ENCODE measurements around the gene SRGAP1. TPM values are rescaled to one million over a fixed set of nuclear protein-coding genes. Genes with fewer than 3 reads are reported as not detected.
"Not testable (repeated sequence)": the region's sequence is repeated elsewhere in the genome, so short reads cannot be mapped to it uniquely, and the experiment has no call there.

Gene SRGAP1
- total RNA-seq, 1 donor from 2014 or later = 5.7 TPM

GRCh38 chr12:64006211-64006825 lies 161.8 kb downstream of the SRGAP1 start:
- Histone ChIP-seq H3K27ac (ENCODE audit: low read depth, low read length) (no peak overlapping the region), H3K9me3 (ENCODE audit: control insufficient read depth in 3 of 3, low read length in 3 of 3) (no peaks in the 10 kb centered on the region), H3K9ac (ENCODE audit: low read depth in 1 of 3, low read length in 3 of 3) (no peak overlapping the region), H3K4me1 (ENCODE audit: control insufficient read depth in 3 of 3, insufficient read depth in 3 of 3, low read length in 3 of 3) (no peaks in the 10 kb centered on the region), H3K4me3 (ENCODE audit: low read length in 3 of 3) (no peak overlapping the region), H3K36me3 (ENCODE audit: control insufficient read depth in 3 of 3, insufficient read depth in 3 of 3, low read length in 3 of 3) (no peaks in the 10 kb centered on the region), H3K27me3 (ENCODE audit: control insufficient read depth in 3 of 3, insufficient read depth in 3 of 3, low read length in 3 of 3) (no peaks in the 10 kb centered on the region)

GRCh38 chr12:64007853-64008252 lies 163.4 kb downstream of the SRGAP1 start:
- H3K4me3 ChIP-seq (ENCODE audit: low read length in 3 of 3) = no peak overlapping the region
- no peak overlapping the region for H3K9ac ChIP-seq (ENCODE audit: low read depth in 1 of 3, low read length in 3 of 3)
- no peak overlapping the region for H3K27ac ChIP-seq (ENCODE audit: low read depth, low read length)
- no peaks in the 10 kb centered on the region for H3K4me1 ChIP-seq (ENCODE audit: control insufficient read depth in 3 of 3, insufficient read depth in 3 of 3, low read length in 3 of 3)
- no peaks in the 10 kb centered on the region for H3K9me3 ChIP-seq (ENCODE audit: control insufficient read depth in 3 of 3, low read length in 3 of 3)
- no peaks in the 10 kb centered on the region for H3K27me3 ChIP-seq (ENCODE audit: control insufficient read depth in 3 of 3, insufficient read depth in 3 of 3, low read length in 3 of 3)
- no peaks in the 10 kb centered on the region for H3K36me3 ChIP-seq (ENCODE audit: control insufficient read depth in 3 of 3, insufficient read depth in 3 of 3, low read length in 3 of 3)

- no peak overlapping the region for H3K27ac ChIP-seq (ENCODE audit: low read depth, low read length)
- H3K36me3 ChIP-seq (ENCODE audit: control insufficient read depth in 3 of 3, insufficient read depth in 3 of 3, low read length in 3 of 3) = no peaks in the 10 kb centered on the region
- no peak overlapping the region for H3K9ac ChIP-seq (ENCODE audit: low read depth in 1 of 3, low read length in 3 of 3)
- H3K9me3 ChIP-seq (ENCODE audit: control insufficient read depth in 3 of 3, low read length in 3 of 3) = no peaks in the 10 kb centered on the region
- no peaks in the 10 kb centered on the region for H3K27me3 ChIP-seq (ENCODE audit: control insufficient read depth in 3 of 3, insufficient read depth in 3 of 3, low read length in 3 of 3)
- H3K4me3 ChIP-seq (ENCODE audit: low read length in 3 of 3) = no peak overlapping the region
- H3K4me1 ChIP-seq (ENCODE audit: control insufficient read depth in 3 of 3, insufficient read depth in 3 of 3, low read length in 3 of 3) = no peaks in the 10 kb centered on the region
Observed at GRCh38 chr12:64008596-64008995, 164.1 kb downstream of the SRGAP1 start.

- Histone ChIP-seq H3K9me3 (ENCODE audit: control insufficient read depth in 3 of 3, low read length in 3 of 3) (no peaks in the 10 kb centered on the region), H3K4me3 (ENCODE audit: low read length in 3 of 3) (no peak overlapping the region), H3K9ac (ENCODE audit: low read depth in 1 of 3, low read length in 3 of 3) (no peak overlapping the region), H3K27me3 (ENCODE audit: control insufficient read depth in 3 of 3, insufficient read depth in 3 of 3, low read length in 3 of 3) (no peaks in the 10 kb centered on the region), H3K36me3 (ENCODE audit: control insufficient read depth in 3 of 3, insufficient read depth in 3 of 3, low read length in 3 of 3) (no peaks in the 10 kb centered on the region), H3K27ac (ENCODE audit: low read depth, low read length) (no peak overlapping the region), H3K4me1 (ENCODE audit: control insufficient read depth in 3 of 3, insufficient read depth in 3 of 3, low read length in 3 of 3) (no peaks in the 10 kb centered on the region)
Observed at GRCh38 chr12:64009321-64010068, 165.0 kb downstream of the SRGAP1 start.

- no peak overlapping the region for H3K9ac ChIP-seq (ENCODE audit: low read depth in 1 of 3, low read length in 3 of 3)
- H3K27ac ChIP-seq (ENCODE audit: low read depth, low read length) = no peak overlapping the region
- H3K4me1 ChIP-seq (ENCODE audit: control insufficient read depth in 3 of 3, insufficient read depth in 3 of 3, low read length in 3 of 3) = no peaks in the 10 kb centered on the region
- no peaks in the 10 kb centered on the region for H3K27me3 ChIP-seq (ENCODE audit: control insufficient read depth in 3 of 3, insufficient read depth in 3 of 3, low read length in 3 of 3)
- no peaks in the 10 kb centered on the region for H3K9me3 ChIP-seq (ENCODE audit: control insufficient read depth in 3 of 3, low read length in 3 of 3)
- H3K4me3 ChIP-seq (ENCODE audit: low read length in 3 of 3) = no peak overlapping the region
- H3K36me3 ChIP-seq (ENCODE audit: control insufficient read depth in 3 of 3, insufficient read depth in 3 of 3, low read length in 3 of 3) = no peaks in the 10 kb centered on the region
Observed at GRCh38 chr12:64010069-64010686, 165.7 kb downstream of the SRGAP1 start.

GRCh38 chr12:64016521-64016920 lies 172.0 kb downstream of the SRGAP1 start:
- Histone ChIP-seq H3K36me3 (ENCODE audit: control insufficient read depth in 3 of 3, insufficient read depth in 3 of 3, low read length in 3 of 3) (no peaks in the 10 kb centered on the region), H3K27ac (ENCODE audit: low read depth, low read length) (no peak overlapping the region), H3K9ac (ENCODE audit: low read depth in 1 of 3, low read length in 3 of 3) (no peak overlapping the region), H3K9me3 (ENCODE audit: control insufficient read depth in 3 of 3, low read length in 3 of 3) (no peaks in the 10 kb centered on the region), H3K4me3 (ENCODE audit: low read length in 3 of 3) (no peak overlapping the region), H3K27me3 (ENCODE audit: control insufficient read depth in 3 of 3, insufficient read depth in 3 of 3, low read length in 3 of 3) (no peaks in the 10 kb centered on the region), H3K4me1 (ENCODE audit: control insufficient read depth in 3 of 3, insufficient read depth in 3 of 3, low read length in 3 of 3) (no peaks in the 10 kb centered on the region)

GRCh38 chr12:64018116-64018515 lies 173.6 kb downstream of the SRGAP1 start:
- not testable (repeated sequence) for H3K9ac ChIP-seq (ENCODE audit: low read depth in 1 of 3, low read length in 3 of 3); H3K27ac ChIP-seq (ENCODE audit: low read depth, low read length); H3K4me1 ChIP-seq (ENCODE audit: control insufficient read depth in 3 of 3, insufficient read depth in 3 of 3, low read length in 3 of 3); H3K27me3 ChIP-seq (ENCODE audit: control insufficient read depth in 3 of 3, insufficient read depth in 3 of 3, low read length in 3 of 3); H3K36me3 ChIP-seq (ENCODE audit: control insufficient read depth in 3 of 3, insufficient read depth in 3 of 3, low read length in 3 of 3); H3K4me3 ChIP-seq (ENCODE audit: low read length in 3 of 3); H3K9me3 ChIP-seq (ENCODE audit: control insufficient read depth in 3 of 3, low read length in 3 of 3)

- Histone ChIP-seq H3K27ac (ENCODE audit: low read depth, low read length) (no peak overlapping the region), H3K4me3 (ENCODE audit: low read length in 3 of 3) (no peak overlapping the region), H3K9ac (ENCODE audit: low read depth in 1 of 3, low read length in 3 of 3) (no peak overlapping the region), H3K4me1 (ENCODE audit: control insufficient read depth in 3 of 3, insufficient read depth in 3 of 3, low read length in 3 of 3) (no peaks in the 10 kb centered on the region), H3K36me3 (ENCODE audit: control insufficient read depth in 3 of 3, insufficient read depth in 3 of 3, low read length in 3 of 3) (no peaks in the 10 kb centered on the region), H3K9me3 (ENCODE audit: control insufficient read depth in 3 of 3, low read length in 3 of 3) (no peaks in the 10 kb centered on the region), H3K27me3 (ENCODE audit: control insufficient read depth in 3 of 3, insufficient read depth in 3 of 3, low read length in 3 of 3) (no peaks in the 10 kb centered on the region)
Observed at GRCh38 chr12:64018524-64018923, 174.0 kb downstream of the SRGAP1 start.

- H3K4me3 ChIP-seq (ENCODE audit: low read length in 3 of 3) = no peak overlapping the region
- H3K4me1 ChIP-seq (ENCODE audit: control insufficient read depth in 3 of 3, insufficient read depth in 3 of 3, low read length in 3 of 3) = no peaks in the 10 kb centered on the region
- no peaks in the 10 kb centered on the region for H3K36me3 ChIP-seq (ENCODE audit: control insufficient read depth in 3 of 3, insufficient read depth in 3 of 3, low read length in 3 of 3)
- H3K9me3 ChIP-seq (ENCODE audit: control insufficient read depth in 3 of 3, low read length in 3 of 3) = no peaks in the 10 kb centered on the region
- H3K27me3 ChIP-seq (ENCODE audit: control insufficient read depth in 3 of 3, insufficient read depth in 3 of 3, low read length in 3 of 3) = no peaks in the 10 kb centered on the region
- H3K27ac ChIP-seq (ENCODE audit: low read depth, low read length) = no peak overlapping the region
- no peak overlapping the region for H3K9ac ChIP-seq (ENCODE audit: low read depth in 1 of 3, low read length in 3 of 3)
Observed at GRCh38 chr12:64019101-64019500, 174.6 kb downstream of the SRGAP1 start.

GRCh38 chr12:64019654-64020053 lies 175.2 kb downstream of the SRGAP1 start:
- Histone ChIP-seq H3K27ac (ENCODE audit: low read depth, low read length) (no peak overlapping the region), H3K9me3 (ENCODE audit: control insufficient read depth in 3 of 3, low read length in 3 of 3) (no peaks in the 10 kb centered on the region), H3K27me3 (ENCODE audit: control insufficient read depth in 3 of 3, insufficient read depth in 3 of 3, low read length in 3 of 3) (no peaks in the 10 kb centered on the region), H3K4me1 (ENCODE audit: control insufficient read depth in 3 of 3, insufficient read depth in 3 of 3, low read length in 3 of 3) (no peaks in the 10 kb centered on the region), H3K36me3 (ENCODE audit: control insufficient read depth in 3 of 3, insufficient read depth in 3 of 3, low read length in 3 of 3) (no peaks in the 10 kb centered on the region), H3K9ac (ENCODE audit: low read depth in 1 of 3, low read length in 3 of 3) (no peak overlapping the region), H3K4me3 (ENCODE audit: low read length in 3 of 3) (no peak overlapping the region)

All from skeletal muscle tissue (tissue), 4 donors.